GM21390 (cell line): ENCODE results near the gene TRAPPC3L.

ENCODE experiments used
- ATAC-seq: cut with Tn5 transposase; IDR thresholded peaks from one replicate; pipeline ENCODE4 v1.9.1; 2021; ENCODE audit not compliant: unreplicated experiment

TRAPPC3L gene

GRCh38 chr6:116560130-116560529 is 14.6 kb upstream of the TRAPPC3L start:
- ATAC-seq: no peak

GRCh38 chr6:116557893-116558292 is 12.4 kb upstream of the TRAPPC3L start:
- ATAC-seq: no peak

- ATAC-seq: no peak
Observed at GRCh38 chr6:116556814-116557415, 11.4 kb upstream of the TRAPPC3L start.

GRCh38 chr6:116556065-116556464 is 10.6 kb upstream of the TRAPPC3L start:
- no peak for ATAC-seq

- ATAC-seq: no peak
Observed at GRCh38 chr6:116553451-116553850, 8.0 kb upstream of the TRAPPC3L start, which contains the start of gene CALHM4. Gene CALHM4 (plus strand): TSS chr6:116553751. CDS start chr6:116553794, 43 bp downstream.

- no peak for ATAC-seq
Observed at GRCh38 chr6:116550796-116551195, 5.3 kb upstream of the TRAPPC3L start.

- no peak for ATAC-seq
Observed at GRCh38 chr6:116547358-116547757, 1.9 kb upstream of the TRAPPC3L start.

- no peak for ATAC-seq
Observed at GRCh38 chr6:116543149-116543548, 2.3 kb downstream of the TRAPPC3L start.

- no peak for ATAC-seq
Observed at GRCh38 chr6:116542426-116542825, 3.1 kb downstream of the TRAPPC3L start.

GRCh38 chr6:116536216-116536621 is 9.3 kb downstream of the TRAPPC3L start:
- ATAC-seq: peak; percentile 66

GRCh38 chr6:116535109-116535508 is 10.4 kb downstream of the TRAPPC3L start:
- no peak for ATAC-seq

GRCh38 chr6:116533233-116533957 is 12.1 kb downstream of the TRAPPC3L start:
- no peak for ATAC-seq

GRCh38 chr6:116531675-116532570 is 13.6 kb downstream of the TRAPPC3L start:
- ATAC-seq: peak; percentile 63

GRCh38 chr6:116530436-116530835 is 15.0 kb downstream of the TRAPPC3L start:
- ATAC-seq: no peak

GRCh38 chr6:116529466-116530290 is 15.8 kb downstream of the TRAPPC3L start:
- ATAC-seq: no peak

GRCh38 chr6:116528780-116529179 is 16.7 kb downstream of the TRAPPC3L start:
- no peak for ATAC-seq

- no peak for ATAC-seq
Observed at GRCh38 chr6:116528133-116528532, 17.4 kb downstream of the TRAPPC3L start.

GRCh38 chr6:116524236-116524635 is 21.2 kb downstream of the TRAPPC3L start:
- ATAC-seq: no peak

GRCh38 chr6:116522896-116523295 is 22.6 kb downstream of the TRAPPC3L start:
- no peak for ATAC-seq

GRCh38 chr6:116518621-116519368 is 26.7 kb downstream of the TRAPPC3L start:
- ATAC-seq: no peak
